GM21515 (cell line): ENCODE data around the gene POU3F1.

Source experiments
- ATAC-seq: cut with Tn5 transposase; IDR thresholded peaks from one replicate; pipeline ENCODE4 v1.9.1; 2021; ENCODE audit not compliant: unreplicated experiment

POU3F1 gene

DNA sequence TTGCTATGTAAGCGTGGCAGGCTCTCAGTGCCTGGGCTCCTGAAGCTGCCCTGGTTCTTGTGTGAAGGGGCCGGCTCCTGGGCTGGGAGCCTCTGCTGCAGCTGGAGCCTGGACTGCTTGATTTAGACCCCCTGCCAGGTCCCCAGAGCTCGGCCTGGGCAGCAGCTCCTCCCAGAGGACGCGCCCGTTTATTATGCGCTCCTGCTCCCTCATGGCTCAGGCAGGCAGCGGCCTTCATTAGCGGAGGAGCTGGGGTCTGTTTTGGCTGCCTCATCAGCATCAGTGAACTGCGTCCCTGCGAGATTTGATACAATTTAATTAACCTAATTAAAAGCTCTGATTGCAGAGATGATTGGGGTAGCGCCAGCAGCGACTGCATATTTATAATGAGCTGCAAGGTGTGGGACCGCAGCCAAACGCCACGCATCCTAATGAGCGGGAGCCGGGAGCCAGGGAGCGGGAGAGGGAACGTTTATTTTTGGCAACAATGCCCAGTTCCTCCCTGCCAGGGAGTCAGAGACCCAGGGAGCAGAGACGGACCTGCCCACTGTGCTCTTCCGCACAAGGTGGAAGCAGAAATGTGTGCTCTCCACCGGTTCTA, 17.4 kb downstream of the POU3F1 start:
- no peak for ATAC-seq

GRCh38 chr1:38028671-38029070, 17.9 kb downstream of the POU3F1 start:
- no peak for ATAC-seq

- peak; percentile 63 for ATAC-seq
These were observed 18.4 kb downstream of the POU3F1 start for GRCh38 chr1:38028105-38028591.

DNA sequence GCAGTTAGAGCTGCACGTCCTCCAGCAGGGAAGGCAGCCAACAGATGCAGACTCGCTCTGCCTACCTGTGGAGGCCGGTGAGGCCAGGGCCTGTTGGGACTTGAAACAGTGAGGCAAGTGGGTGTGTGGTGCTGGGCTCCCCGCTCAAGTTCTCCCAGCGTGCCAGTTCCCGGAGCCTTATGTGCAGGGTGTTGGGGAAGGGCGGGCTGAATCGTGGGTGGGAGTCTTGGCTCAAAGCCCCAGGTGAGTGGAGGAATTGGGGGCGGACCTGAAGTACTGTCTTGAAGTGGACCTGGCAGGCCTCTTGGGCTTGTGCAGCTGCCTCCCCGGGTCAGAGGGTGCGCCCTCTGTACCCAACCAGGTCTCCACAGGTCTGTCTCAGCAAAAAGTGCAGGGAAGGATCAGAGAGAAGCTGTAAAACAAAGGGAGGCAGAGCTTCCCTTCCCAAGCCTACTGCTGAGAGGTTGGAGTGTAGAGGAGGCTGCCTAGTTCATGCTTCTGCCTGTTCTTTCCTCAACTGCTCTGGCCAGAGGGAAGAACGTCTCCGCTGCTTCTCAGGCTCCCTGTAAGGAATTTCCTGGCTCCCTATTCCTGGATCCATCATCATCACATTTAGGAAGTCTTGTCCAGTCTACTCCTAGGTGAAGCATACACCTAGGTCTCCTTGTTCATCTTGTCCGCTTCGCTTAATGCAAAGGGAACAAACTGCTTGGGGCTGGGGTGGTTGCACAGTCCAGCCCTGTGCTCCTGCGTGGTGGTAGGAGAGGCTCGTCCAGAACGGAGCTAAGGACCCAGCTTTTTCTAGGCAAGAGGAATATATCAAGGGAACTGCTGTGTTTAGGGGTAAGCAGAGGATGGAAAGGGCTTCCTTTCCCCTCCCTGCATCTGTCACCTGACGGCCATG, 19.1 kb downstream of the POU3F1 start:
- ATAC-seq, result no peak

DNA sequence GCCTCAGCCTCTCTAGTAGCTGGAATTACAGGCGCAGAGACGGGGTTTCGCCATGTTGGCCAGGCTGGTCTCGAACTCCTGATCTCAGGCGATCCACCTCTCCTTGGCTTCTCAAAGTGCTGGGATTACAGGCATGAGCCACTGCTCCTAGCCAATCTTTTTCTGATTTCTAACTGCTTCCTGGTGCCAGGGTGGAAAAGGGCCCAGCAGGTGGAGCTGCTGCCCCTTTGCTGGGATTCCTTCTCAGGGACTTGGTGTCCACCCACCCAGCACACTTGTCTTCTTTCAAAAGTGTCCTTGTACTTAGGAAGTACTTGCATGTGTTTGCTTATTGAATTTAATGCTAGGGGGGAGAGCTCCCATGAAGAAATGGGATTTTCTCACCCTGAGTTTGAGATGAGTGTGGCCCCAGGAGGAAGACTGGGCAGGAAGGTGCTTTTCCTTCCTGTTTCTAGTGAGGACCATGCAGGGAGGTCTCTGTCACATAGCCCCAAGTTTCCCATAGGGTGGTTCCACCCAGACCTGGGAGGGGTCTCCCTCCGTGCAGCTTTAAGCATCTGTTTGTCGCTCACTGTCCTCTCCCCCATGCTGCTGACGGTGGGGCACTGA, 19.9 kb downstream of the POU3F1 start:
- no peak for ATAC-seq

DNA sequence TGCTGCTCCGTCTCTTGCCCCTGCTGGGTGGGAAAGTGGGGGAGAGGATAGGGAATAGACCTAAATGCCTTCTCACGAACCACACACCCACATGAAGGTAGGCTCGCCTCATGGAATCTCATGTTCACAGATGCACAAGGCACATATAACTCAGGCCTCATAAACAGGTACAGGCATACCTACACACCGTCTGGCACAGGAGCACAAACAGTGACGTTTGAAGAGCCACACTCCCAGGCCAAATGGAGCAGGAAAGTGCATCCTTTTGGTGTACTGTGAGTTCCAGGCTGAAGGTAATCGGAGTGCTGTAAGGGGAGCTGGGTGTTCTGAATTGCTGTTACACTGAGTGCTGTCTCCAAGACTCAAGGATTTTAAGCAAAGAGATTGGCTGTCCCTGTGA, 20.9 kb downstream of the POU3F1 start:
- ATAC-seq, result no peak

DNA sequence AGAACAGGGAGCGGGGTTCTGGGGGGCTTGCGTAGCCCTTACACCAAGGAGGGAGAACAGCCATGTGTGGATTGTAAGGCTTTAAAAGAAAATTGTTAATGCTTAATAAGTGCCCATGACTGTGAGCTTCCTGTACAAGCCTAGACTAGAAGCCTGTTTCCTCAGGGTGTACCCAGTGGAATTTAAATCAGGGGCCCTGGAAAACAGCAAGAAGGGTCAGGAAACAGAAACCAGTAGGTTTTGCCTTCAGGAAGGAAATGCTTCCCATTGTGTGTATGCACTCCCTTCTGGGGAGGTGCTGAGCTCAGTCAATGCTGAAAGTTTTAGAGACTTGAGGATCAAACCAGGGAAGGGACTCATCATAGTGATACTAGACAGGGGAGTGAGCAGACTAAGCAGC, 21.4 kb downstream of the POU3F1 start:
- no peak for ATAC-seq

GRCh38 chr1:38022810-38023209, 23.8 kb downstream of the POU3F1 start:
- no peak for ATAC-seq

GRCh38 chr1:38021969-38022368, 24.6 kb downstream of the POU3F1 start:
- ATAC-seq, result no peak

DNA sequence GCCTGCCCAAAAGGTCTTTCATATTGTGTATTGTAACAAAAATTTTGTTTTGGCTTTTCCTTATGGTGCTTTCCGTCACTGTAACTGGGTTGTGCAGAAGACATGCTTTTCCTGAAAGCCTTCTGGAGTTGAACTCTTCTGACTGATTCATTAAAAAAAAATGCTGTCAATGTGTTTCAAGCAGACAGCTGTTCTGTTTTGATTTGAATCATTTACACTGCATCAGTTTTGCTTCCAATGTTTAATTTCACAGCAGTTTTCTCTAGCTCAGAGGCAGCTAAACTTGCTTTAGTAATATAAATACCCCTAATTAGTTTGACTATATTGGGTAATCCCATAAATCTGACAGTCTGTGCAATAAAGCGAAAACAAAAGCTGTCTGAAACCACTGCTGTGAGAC, 26.2 kb downstream of the POU3F1 start:
- no peak for ATAC-seq

- ATAC-seq, result no peak
These were observed 27.7 kb downstream of the POU3F1 start for GRCh38 chr1:38018864-38019343.

DNA sequence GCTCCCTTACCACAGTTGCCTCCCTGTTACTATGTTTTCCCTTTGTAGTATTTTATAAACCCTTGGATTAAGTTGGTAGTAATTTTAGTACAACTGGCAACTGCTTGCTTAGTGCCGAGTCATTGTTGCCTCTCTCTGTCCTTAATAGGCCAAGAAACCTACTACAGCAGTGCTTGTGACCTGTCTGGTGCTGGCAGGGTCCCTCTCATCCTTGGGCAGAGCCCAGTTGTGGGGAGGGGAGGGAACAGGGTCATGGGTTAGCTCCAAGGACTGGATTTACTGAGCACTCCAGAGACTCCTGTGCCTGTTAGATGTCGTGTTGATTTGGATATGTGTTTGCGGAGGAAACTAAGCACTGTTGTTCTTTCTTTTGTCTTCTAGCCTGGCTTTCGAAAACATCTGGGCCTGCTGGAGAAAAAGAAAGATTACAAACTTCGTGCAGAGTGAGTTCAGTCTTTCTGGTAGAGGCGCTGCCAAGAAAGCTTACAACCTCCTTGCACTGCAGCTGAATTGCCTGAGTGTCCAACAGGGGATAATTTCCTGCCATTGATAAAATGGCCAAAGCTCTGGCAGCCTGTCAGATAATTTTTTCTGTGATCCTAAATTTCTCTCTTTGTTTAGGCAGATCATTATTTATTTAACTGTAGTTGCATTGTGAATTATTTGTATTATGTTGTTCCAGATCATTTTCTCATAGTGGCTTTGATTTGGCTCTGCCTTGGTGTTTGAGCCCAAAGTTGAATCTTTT, 30.4 kb downstream of the POU3F1 start:
- no peak for ATAC-seq

GRCh38 chr1:38014724-38015424, 31.7 kb downstream of the POU3F1 start:
- no peak for ATAC-seq

- no peak for ATAC-seq
These were observed 32.4 kb downstream of the POU3F1 start for GRCh38 chr1:38014171-38014570.

DNA sequence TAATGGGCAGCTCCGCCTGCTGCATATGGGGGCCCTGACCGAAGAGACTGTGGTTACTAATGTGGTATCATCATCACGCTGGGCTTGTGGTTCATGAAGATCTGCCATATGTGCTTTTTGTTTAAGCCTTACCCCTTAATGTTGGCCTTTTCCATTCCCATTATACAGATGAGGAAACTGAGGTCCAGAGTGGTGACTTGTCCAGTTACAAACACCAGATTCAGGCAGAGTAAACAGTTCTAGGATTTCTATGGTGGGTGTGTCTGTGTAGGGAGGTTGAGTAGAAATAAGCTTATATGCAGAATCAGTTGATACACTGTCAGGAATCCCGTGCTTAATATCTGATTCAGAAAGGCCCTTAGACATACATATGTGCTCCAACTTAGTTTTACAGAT, 33.4 kb downstream of the POU3F1 start:
- no peak for ATAC-seq

DNA sequence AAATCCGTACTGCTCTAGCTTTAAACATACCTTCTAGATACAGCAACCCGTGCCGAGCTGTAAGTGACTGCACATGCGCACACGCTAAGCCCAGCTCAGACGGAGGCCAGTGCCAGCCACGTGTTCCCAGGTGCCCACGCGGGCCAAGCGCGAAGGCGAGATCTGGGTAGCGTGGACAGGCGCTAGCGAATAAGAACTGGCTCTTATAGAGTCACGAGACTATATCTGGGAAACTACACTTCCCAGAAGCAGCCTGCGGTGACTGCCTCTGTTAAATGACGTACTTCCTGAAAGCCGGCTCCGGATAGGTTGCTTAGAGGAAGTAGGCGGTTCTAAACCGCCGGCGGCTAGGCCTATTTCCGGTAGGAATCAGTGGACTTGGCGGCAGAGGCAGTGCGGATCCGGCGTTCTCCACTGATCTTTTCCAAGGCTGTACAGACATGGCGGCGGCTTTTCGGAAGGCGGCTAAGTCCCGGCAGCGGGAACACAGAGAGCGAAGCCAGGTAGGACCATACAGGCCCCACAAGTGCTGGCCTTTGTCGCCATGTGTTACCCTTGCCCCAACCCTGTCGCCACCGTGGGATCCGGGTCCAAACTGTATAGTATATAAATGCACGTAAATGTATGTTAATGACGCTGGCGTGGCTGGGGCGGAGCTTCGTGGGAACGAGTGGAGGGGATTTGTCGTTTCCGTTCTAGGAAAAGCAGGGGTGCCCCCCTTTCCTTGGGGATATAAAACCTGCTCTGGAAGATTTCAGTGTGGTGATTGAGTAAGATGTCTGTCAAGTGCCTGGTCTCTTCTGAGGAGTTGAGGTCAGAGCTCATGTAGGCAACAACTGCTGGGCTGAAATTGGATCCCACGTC, 34.0 kb downstream of the POU3F1 start, which contains the start of gene UTP11:
TSS of gene UTP11 (plus strand) at position 372 of the 864 bp plus-strand sequence. CDS start at position 441, 69 bp downstream.
- peak; percentile 91 for ATAC-seq

GRCh38 chr1:38009841-38010180, 36.8 kb downstream of the POU3F1 start:
- ATAC-seq, result no peak

DNA sequence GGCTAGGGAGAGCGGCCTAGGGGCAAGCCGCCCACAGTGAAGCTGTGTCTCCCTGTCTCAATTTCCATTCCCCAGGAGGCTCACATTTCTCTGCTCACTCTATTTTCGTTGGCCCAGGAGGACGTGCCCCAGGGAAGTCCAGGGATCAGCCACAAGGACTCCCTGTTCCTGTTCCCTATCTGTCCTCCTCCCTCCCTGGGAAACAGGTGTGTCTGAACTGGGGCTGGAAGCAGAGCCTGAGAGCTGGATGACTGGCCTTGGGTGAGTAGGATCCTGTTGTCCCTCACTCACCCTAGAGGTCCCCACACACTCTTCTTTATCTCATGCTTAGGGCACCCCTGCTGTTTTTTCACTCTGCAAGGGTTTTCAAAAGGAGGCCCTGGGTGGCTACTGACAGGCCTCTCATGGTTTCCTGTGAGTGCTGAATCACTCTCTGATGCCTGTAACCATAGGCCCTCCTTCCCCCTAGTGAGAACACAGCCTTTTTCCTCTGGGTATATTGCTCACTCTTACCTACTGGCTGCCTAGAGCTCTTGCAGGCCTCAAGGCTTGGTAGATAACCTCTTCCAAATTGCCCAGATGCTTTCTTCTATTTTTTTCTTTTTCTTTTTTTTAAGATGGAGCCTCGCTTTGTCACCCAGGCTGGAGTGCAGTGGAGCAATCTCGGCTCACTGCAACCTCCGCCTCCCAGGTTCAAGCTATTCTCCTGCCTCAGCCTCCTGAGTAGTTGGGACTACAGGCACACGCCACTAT, 37.3 kb downstream of the POU3F1 start:
- no peak for ATAC-seq
